Loucy (cell line): ENCODE data around the gene MYO18B.

Experiments used
- H2AFZ ChIP-seq: fragments of 200-600 bp; sonication (generic); 2 replicates; pipeline ENCODE4 v1.6.0; 2016; ENCODE audit warnings: antibody characterized with exemption, mild to moderate bottlenecking, low read length, moderate library complexity
- H3F3A ChIP-seq: fragments of 200-600 bp; 2 replicates; pipeline ENCODE4 v1.6.0; 2016; ENCODE audit warnings: antibody characterized with exemption, low read depth, mild to moderate bottlenecking
- H3K27me3 ChIP-seq: fragments of 200-600 bp; sonication (generic); 2 replicates; pipeline ENCODE4 v1.6.1; 2014; ENCODE audit warnings: low read length, mild to moderate bottlenecking; ENCODE audit not compliant: insufficient read depth, poor library complexity, severe bottlenecking
- H3K36me3 ChIP-seq: fragments of 200-600 bp; sonication (generic); 2 replicates; pipeline ENCODE4 v1.6.1; 2016; ENCODE audit warnings: low read length; ENCODE audit not compliant: insufficient read depth
- H3K4me1 ChIP-seq: fragments of 200-600 bp; sonication (generic); 2 replicates; pipeline ENCODE4 v1.5.1; 2014; ENCODE audit warnings: low read length, mild to moderate bottlenecking; ENCODE audit not compliant: insufficient read depth, poor library complexity, severe bottlenecking
- H3K4me2 ChIP-seq: fragments of 200-600 bp; sonication (generic); 2 replicates; pipeline ENCODE4 v1.6.0; 2014; ENCODE audit warnings: antibody characterized with exemption, low read length, low read depth, mild to moderate bottlenecking; ENCODE audit not compliant: poor library complexity, severe bottlenecking
- H3K4me3 ChIP-seq: fragments of 200-600 bp; sonication (generic); 2 replicates; pipeline ENCODE4 v1.5.1; 2014; ENCODE audit warnings: low read length, mild to moderate bottlenecking, mixed read lengths; ENCODE audit not compliant: poor library complexity, severe bottlenecking
- H3K79me2 ChIP-seq: fragments of 200-600 bp; sonication (generic); 2 replicates; pipeline ENCODE4 v1.6.1; 2014; ENCODE audit warnings: low read length; ENCODE audit not compliant: insufficient read depth
- H3K9ac ChIP-seq: fragments of 200-600 bp; sonication (generic); 2 replicates; pipeline ENCODE4 v1.6.0; 2014; ENCODE audit warnings: mild to moderate bottlenecking, low read depth, low read length, moderate library complexity; ENCODE audit not compliant: poor library complexity, severe bottlenecking
- H3K9me2 ChIP-seq: fragments of 200-600 bp; sonication (generic); replicated peaks from 2 replicates; pipeline ENCODE4 v1.6.1; 2016; ENCODE audit warnings: low read depth, low read length, mixed read lengths
- H3K9me3 ChIP-seq: fragments of 200-600 bp; sonication (generic); 2 replicates; pipeline ENCODE4 v1.6.1; 2014; ENCODE audit warnings: mild to moderate bottlenecking, antibody characterized with exemption, low read length, low read depth; ENCODE audit not compliant: insufficient read depth
- H4K20me1 ChIP-seq: fragments of 200-600 bp; sonication (generic); 2 replicates; pipeline ENCODE4 v1.6.0; 2014; ENCODE audit warnings: antibody characterized with exemption, low read length, mild to moderate bottlenecking; ENCODE audit not compliant: insufficient read depth, poor library complexity, severe bottlenecking
- CTCF ChIP-seq: fragments of 200-600 bp; sonication (generic); conservative IDR thresholded peaks from 2 replicates; pipeline ENCODE4 v1.5.1; 2014; ENCODE audit warnings: mild to moderate bottlenecking, antibody characterized with exemption, low read length
- EZH2phosphoT487 ChIP-seq: fragments of 200-600 bp; IDR thresholded peaks from 2 replicates; pipeline ENCODE4 v1.6.1; 2018; ENCODE audit warnings: antibody characterized with exemption, mild to moderate bottlenecking, moderate library complexity, borderline replicate concordance

MYO18B gene

GRCh38 chr22:25772288-25772687, 30.3 kb downstream of the MYO18B start:
- H3K36me3 ChIP-seq, result no peaks in the 10 kb centered on the region
- H4K20me1 ChIP-seq, result no peaks in the 10 kb centered on the region
- no peaks in the 10 kb centered on the region for H3F3A ChIP-seq
- H3K9ac ChIP-seq, result peak overlapping the region; percentile 42
- TF ChIP-seq CTCF (no peak), EZH2phosphoT487 (no peak)
- H3K9me3 ChIP-seq, result no peaks in the 10 kb centered on the region
- no peaks in the 10 kb centered on the region for H3K9me2 ChIP-seq
- H3K27me3 ChIP-seq, result no peaks in the 10 kb centered on the region
- peaks cover 34% of the 10 kb centered on the region for H3K4me1 ChIP-seq
- H3K4me2 ChIP-seq, result peak overlapping the region; percentile 31
- H3K4me3 ChIP-seq, result no peak overlapping the region
- H3K79me2 ChIP-seq, result no peaks in the 10 kb centered on the region
- H2AFZ ChIP-seq, result no peak overlapping the region; the same call in 1 of the 2 replicates

- Histone ChIP-seq H3K4me3 (no peak overlapping the region), H3F3A (no peaks in the 10 kb centered on the region), H3K9me2 (no peaks in the 10 kb centered on the region), H3K4me1 (peaks cover 27% of the 10 kb centered on the region), H3K36me3 (no peaks in the 10 kb centered on the region), H3K79me2 (no peaks in the 10 kb centered on the region), H3K9me3 (no peaks in the 10 kb centered on the region), H3K9ac (no peak overlapping the region), H3K4me2 (no peak overlapping the region), H3K27me3 (no peaks in the 10 kb centered on the region), H4K20me1 (no peaks in the 10 kb centered on the region), H2AFZ (no peak overlapping the region)
- no peak for TF ChIP-seq EZH2phosphoT487
- TF ChIP-seq CTCF, result peak; percentile 80
Observed at GRCh38 chr22:25774575-25775026, 32.6 kb downstream of the MYO18B start.

GRCh38 chr22:25775531-25775930, 33.5 kb downstream of the MYO18B start:
- H3K27me3 ChIP-seq, result no peaks in the 10 kb centered on the region
- peaks cover 22% of the 10 kb centered on the region for H3K4me1 ChIP-seq
- no peaks in the 10 kb centered on the region for H3K36me3 ChIP-seq
- no peaks in the 10 kb centered on the region for H3K9me2 ChIP-seq
- no peak overlapping the region for H3K4me3 ChIP-seq
- no peak overlapping the region for H3K4me2 ChIP-seq
- H4K20me1 ChIP-seq, result no peaks in the 10 kb centered on the region
- H2AFZ ChIP-seq, result no peak overlapping the region
- H3K9me3 ChIP-seq, result no peaks in the 10 kb centered on the region
- H3F3A ChIP-seq, result no peaks in the 10 kb centered on the region
- H3K9ac ChIP-seq, result no peak overlapping the region
- no peaks in the 10 kb centered on the region for H3K79me2 ChIP-seq
- TF ChIP-seq EZH2phosphoT487 (no peak), CTCF (no peak)
